Measurements from ENCODE around the gene PAXX. TPM values are rescaled to one million over a fixed set of nuclear protein-coding genes. Genes with fewer than 3 reads are reported as not detected.

The PAXX gene
- total RNA-seq, 3 donors from 2014 or later (not counting 1 experiment from before 2014, with no cell fraction given): 161 to 188 (median 161) TPM

- H3K4me1 Mint-ChIP-seq: peaks cover 33 to 81% of the 10 kb centered on the region in 2 donors
- Histone ChIP-seq H3K36me3 (ENCODE audit: control insufficient read depth, insufficient read depth, low read length) (no peaks in the 10 kb centered on the region), H3K9me3 (ENCODE audit: control insufficient read depth, insufficient read depth, low read length) (no peaks in the 10 kb centered on the region), H3K27ac (ENCODE audit: low read length) (peak overlapping the region; percentile 8), H3K27me3 (ENCODE audit: control insufficient read depth, insufficient read depth, low read length) (no peaks in the 10 kb centered on the region), H3K4me1 (ENCODE audit: control insufficient read depth, insufficient read depth, low read length) (peaks cover 84% of the 10 kb centered on the region), H3K4me3 (ENCODE audit: low read length) (no peak overlapping the region)
- H3K27ac Mint-ChIP-seq: peak overlapping the region; percentile 85 to 87
- TF ChIP-seq CTCF (IDR thresholded peaks at IDR 0.05): no peak
- DNase-seq (no peak), ATAC-seq (peak in 1 of 3 donors; percentile 18)
- H3K9me3 Mint-ChIP-seq: peaks cover 4 to 5% of the 10 kb centered on the region in 2 donors
- intact Hi-C loops (cut with micrococcal nuclease): loop anchor here (1.0 kb wide), 1 partner anchor 39 kb away; no protein-coding TSS in a partner anchor
- peak overlapping the region; percentile 79 for H3K4me3 Mint-ChIP-seq
- H3K27me3 Mint-ChIP-seq (ENCODE audit: low read depth in 2 of 2): no peaks in the 10 kb centered on the region
- no peaks in the 10 kb centered on the region for H3K36me3 Mint-ChIP-seq
- WGBS (ENCODE audit: insufficient coverage): 74% methylated on average over 15 of the region's 15 CpGs
Measured at GRCh38 chr9:136960938-136961275, 31.3 kb upstream of the PAXX start.

GRCh38 chr9:136961279-136962065 is 30.8 kb upstream of the PAXX start:
- ATAC-seq (peak in 1 of 3 donors; percentile 10), DNase-seq (no peak)
- peak overlapping the region; percentile 31 for H3K4me3 Mint-ChIP-seq
- peaks cover 3 to 4% of the 10 kb centered on the region in 2 donors for H3K9me3 Mint-ChIP-seq
- H3K27me3 Mint-ChIP-seq (ENCODE audit: low read depth in 2 of 2): no peaks in the 10 kb centered on the region
- Histone ChIP-seq H3K36me3 (ENCODE audit: control insufficient read depth, insufficient read depth, low read length) (no peaks in the 10 kb centered on the region), H3K9me3 (ENCODE audit: control insufficient read depth, insufficient read depth, low read length) (no peaks in the 10 kb centered on the region), H3K27ac (ENCODE audit: low read length) (no peak overlapping the region), H3K27me3 (ENCODE audit: control insufficient read depth, insufficient read depth, low read length) (no peaks in the 10 kb centered on the region), H3K4me1 (ENCODE audit: control insufficient read depth, insufficient read depth, low read length) (peaks cover 90% of the 10 kb centered on the region), H3K4me3 (ENCODE audit: low read length) (no peak overlapping the region)
- intact Hi-C loops (cut with micrococcal nuclease): no loop called here
- peak overlapping the region; percentile 76 to 85 for H3K27ac Mint-ChIP-seq
- peaks cover 36 to 81% of the 10 kb centered on the region in 2 donors for H3K4me1 Mint-ChIP-seq
- WGBS (ENCODE audit: insufficient coverage): 87% methylated on average over 23 of the region's 23 CpGs
- no peaks in the 10 kb centered on the region for H3K36me3 Mint-ChIP-seq
- no peak for TF ChIP-seq CTCF (IDR thresholded peaks at IDR 0.05)

- H3K4me1 Mint-ChIP-seq: peaks cover 35 to 78% of the 10 kb centered on the region in 2 donors
- Histone ChIP-seq H3K27ac (ENCODE audit: low read length) (peak overlapping the region; percentile 34), H3K27me3 (ENCODE audit: control insufficient read depth, insufficient read depth, low read length) (no peaks in the 10 kb centered on the region), H3K36me3 (ENCODE audit: control insufficient read depth, insufficient read depth, low read length) (no peaks in the 10 kb centered on the region), H3K4me3 (ENCODE audit: low read length) (no peak overlapping the region), H3K4me1 (ENCODE audit: control insufficient read depth, insufficient read depth, low read length) (peaks cover 94% of the 10 kb centered on the region), H3K9me3 (ENCODE audit: control insufficient read depth, insufficient read depth, low read length) (no peaks in the 10 kb centered on the region)
- no peaks in the 10 kb centered on the region for H3K36me3 Mint-ChIP-seq
- H3K27ac Mint-ChIP-seq: peak overlapping the region; percentile 76 to 85
- peak overlapping the region; percentile 25 for H3K4me3 Mint-ChIP-seq
- DNase-seq (no peak), ATAC-seq (no peak)
- no peak for TF ChIP-seq CTCF (IDR thresholded peaks at IDR 0.05)
- H3K9me3 Mint-ChIP-seq: no peaks in the 10 kb centered on the region
- intact Hi-C loops (cut with micrococcal nuclease): no loop called here
- 78% methylated on average over 9 of the region's 9 CpGs for WGBS (ENCODE audit: insufficient coverage)
- H3K27me3 Mint-ChIP-seq (ENCODE audit: low read depth in 2 of 2): no peaks in the 10 kb centered on the region
Measured at GRCh38 chr9:136962163-136962562, 30.1 kb upstream of the PAXX start.

All from natural killer cell (primary cell).